A549 (cell line): Measurements from ENCODE around the gene UPF2. TPM values are rescaled to one million over a fixed set of nuclear protein-coding genes. Genes with fewer than 3 reads are reported as not detected.

Experiments used
- ATAC-seq, 2 experiments: fragments of 200-7000 bp in 1 of 2; fragments of >200 bp in 1 of 2; cut with Nextera tagmentation in 1 of 2; cut with Tn5 transposase in 1 of 2; 3 replicates each; pipeline versions ENCODE4 v1.8.0 to v1.9.1; 2018 to 2020; ENCODE audit warnings: mild to moderate bottlenecking in 1 of 2, moderate library complexity in 1 of 2
- CTCF ChIA-PET: fragments of 300-600 bp; sonication (Branson Sonifier 250); formaldehyde crosslinking; extraction: SDS; loops from one replicate; lab custom pipeline; 2021; ENCODE audit warnings: antibody characterized with exemption, inconsistent platforms; lab: Yijun Ruan, JAX
- POLR2A ChIA-PET: fragments of 350-600 bp; formaldehyde crosslinking; extraction: SDS; loops from one replicate; lab custom pipeline; 2021; ENCODE audit warnings: antibody characterized with exemption, inconsistent platforms; lab: Yijun Ruan, JAX
- DNase-seq, 2 experiments: peaks; one replicate each; pipeline versions ENCODE4 v3.0.0 to v3.0.0-alpha.2; 2011 to 2016; ENCODE audit warnings: low read depth in 1 of 2, low spot score in 1 of 2
- FAIRE-seq: peaks from 2 replicates; lab custom pipeline; 2011; peaks lifted over from hg19 to GRCh38; lab: Jason Lieb, UNC
- H3K27ac ChIP-seq, 2 experiments: fragments of >200 bp; sonication (Bioruptor Twin); formaldehyde crosslinking; 3 replicates each; pipeline ENCODE4 v1.5.1; 2016 to 2017
- H3K4me1 ChIP-seq: fragments of >200 bp; sonication (Bioruptor Twin); formaldehyde crosslinking; 3 replicates; pipeline ENCODE4 v1.6.1; 2016
- H3K4me2 ChIP-seq: fragments of >200 bp; sonication (Bioruptor Twin); formaldehyde crosslinking; 3 replicates; pipeline ENCODE4 v1.6.1; 2016
- H3K4me3 ChIP-seq: fragments of >200 bp; sonication (Bioruptor Twin); formaldehyde crosslinking; 3 replicates; pipeline ENCODE4 v1.5.1; 2016
- H3K9me3 ChIP-seq: fragments of >200 bp; sonication (Bioruptor Twin); formaldehyde crosslinking; 3 replicates; pipeline ENCODE4 v1.6.1; 2016
- CEBPB ChIP-seq, 2 experiments: fragments of >200 bp in 1 of 2; sonication (Bioruptor Twin) in 1 of 2; formaldehyde crosslinking in 1 of 2; IDR thresholded peaks; 2 replicates each; pipeline ENCODE4 v1.6.1; 2012 to 2016
- CTCF ChIP-seq: fragments of >200 bp; sonication (Bioruptor Twin); formaldehyde crosslinking; IDR thresholded peaks from 3 replicates; pipeline ENCODE4 v1.5.1; 2016
- EHMT2 ChIP-seq: fragments of 200-600 bp; sonication (generic); IDR thresholded peaks from 2 replicates; pipeline ENCODE4 v1.6.1; 2016; ENCODE audit warnings: antibody characterized with exemption, low read depth, mild to moderate bottlenecking, moderate library complexity
- EP300 ChIP-seq, 2 experiments: fragments of >200 bp; sonication (Bioruptor Twin); formaldehyde crosslinking; IDR thresholded peaks; 2 replicates in 1 of 2; 3 replicates in 1 of 2; pipeline ENCODE4 v1.6.1; 2016 to 2017
- FOSB ChIP-seq: fragments of 250-450 bp; sonication (Bioruptor Pico); IDR thresholded peaks from 2 replicates; pipeline ENCODE4 v1.5.0; 2020; ENCODE audit warnings: mild to moderate bottlenecking, moderate library complexity
- FOSL2 ChIP-seq, 2 experiments: fragments of 450-650 bp in 1 of 2; fragments of >200 bp in 1 of 2; sonication (Bioruptor Twin) in 1 of 2; formaldehyde crosslinking; IDR thresholded peaks; 2 replicates each; pipeline versions ENCODE4 v1.5.0 to v1.6.1; 2016 to 2020; ENCODE audit warnings: mild to moderate bottlenecking in 1 of 2, moderate library complexity in 1 of 2
- GATA3 ChIP-seq: IDR thresholded peaks from 2 replicates; pipeline ENCODE4 v1.6.1; 2012; ENCODE audit warnings: borderline replicate concordance
- HDAC2 ChIP-seq: fragments of 200-600 bp; sonication (generic); IDR thresholded peaks from 2 replicates; pipeline ENCODE4 v1.6.1; 2016
- HOXB13 ChIP-seq: fragments of 250-450 bp; sonication (Bioruptor Pico); IDR thresholded peaks from 2 replicates; pipeline ENCODE4 v1.5.0; 2020; ENCODE audit warnings: low read depth, mild to moderate bottlenecking, moderate library complexity
- KDM5A ChIP-seq: fragments of 200-600 bp; sonication (generic); IDR thresholded peaks from 2 replicates; pipeline ENCODE4 v1.6.1; 2016; ENCODE audit warnings: antibody characterized with exemption, mild to moderate bottlenecking
- MAX ChIP-seq: IDR thresholded peaks from 2 replicates; pipeline ENCODE4 v1.6.1; 2012
- MAZ ChIP-seq: fragments of 150-350 bp; IDR thresholded peaks from 2 replicates; pipeline ENCODE4 v1.6.1; 2014; ENCODE audit warnings: antibody characterized with exemption, low read depth, low read length, borderline replicate concordance
- POLR2A ChIP-seq: IDR thresholded peaks from 2 replicates; pipeline ENCODE4 v1.6.1; 2012; ENCODE audit warnings: mild to moderate bottlenecking, low read length
- POLR2AphosphoS2 ChIP-seq: conservative IDR thresholded peaks from 2 replicates; pipeline ENCODE4 v1.6.1; 2012; ENCODE audit warnings: low read length, improper control_type of control experiment, inconsistent platforms
- RAD21 ChIP-seq, 2 experiments: fragments of >200 bp in 1 of 2; sonication (Bioruptor Twin) in 1 of 2; formaldehyde crosslinking in 1 of 2; IDR thresholded peaks in 1 of 2; conservative IDR thresholded peaks in 1 of 2; 2 replicates in 1 of 2; 3 replicates in 1 of 2; pipeline ENCODE4 v1.6.1; 2012 to 2018; ENCODE audit warnings: inconsistent platforms in 1 of 2
- RNF2 ChIP-seq: fragments of 200-600 bp; sonication (generic); IDR thresholded peaks from 2 replicates; pipeline ENCODE4 v1.6.1; 2016; ENCODE audit warnings: low read depth, mild to moderate bottlenecking, antibody characterized with exemption, moderate library complexity, borderline replicate concordance
- SMC3 ChIP-seq: fragments of >200 bp; sonication (Bioruptor Twin); formaldehyde crosslinking; IDR thresholded peaks from 3 replicates; pipeline ENCODE4 v1.6.1; 2018; ENCODE audit warnings: inconsistent platforms
- SREBF2 ChIP-seq: fragments of 450-650 bp; IDR thresholded peaks from 2 replicates; pipeline ENCODE4 v1.6.1; 2014; ENCODE audit warnings: mild to moderate bottlenecking, moderate library complexity
- TFCP2L1 ChIP-seq: fragments of 250-450 bp; sonication (Bioruptor Pico); IDR thresholded peaks from 2 replicates; pipeline ENCODE4 v1.5.0; 2021; ENCODE audit warnings: mild to moderate bottlenecking
- ZC3H11A ChIP-seq: fragments of 450-650 bp; IDR thresholded peaks from 2 replicates; pipeline ENCODE4 v1.6.1; 2014; ENCODE audit warnings: antibody characterized with exemption, mild to moderate bottlenecking
- ZFP36 ChIP-seq: fragments of 450-650 bp; IDR thresholded peaks from 2 replicates; pipeline ENCODE4 v1.6.1; 2014; ENCODE audit warnings: borderline replicate concordance; ENCODE audit not compliant: partially characterized antibody
- WGBS: methylation state at CpG from one replicate; pipeline ENCODE4 v1.1.6; 2017; ENCODE audit errors: missing lambda C conversion rate; 5-methylcytosine and 5-hydroxymethylcytosine counted together
- polyA plus RNA-seq, 4 experiments: library from polyadenylated mRNA; depleted of rRNA in 3 of 4; stranded (reverse); fragments of >200 nt; fragmentation: RNase III in 1 of 4; extraction: RNeasy Plus Mini Kit Qiagen cat#74134 plus additional on column Dnase treatment in 1 of 4; gene quantifications; 2 replicates in 3 of 4; 3 replicates in 1 of 4; pipeline ENCODE4 v1.2.3, GENCODE V29; 2011 to 2017
- TF ChIP-seq, protein P1 (sequence below): fragments of 150-350 bp; IDR thresholded peaks from 2 replicates; pipeline ENCODE4 v1.6.1; 2014; ENCODE audit warnings: low read depth, mild to moderate bottlenecking, low read length
- TF ChIP-seq, protein P2 (sequence below): fragments of 250-450 bp; sonication (Bioruptor Pico); IDR thresholded peaks from 2 replicates; pipeline ENCODE4 v1.5.0; 2020; ENCODE audit warnings: low read depth, mild to moderate bottlenecking, moderate library complexity
- TF ChIP-seq, protein P3 (sequence below): fragments of 250-450 bp; sonication (Bioruptor Pico); IDR thresholded peaks from 2 replicates; pipeline ENCODE4 v1.5.0; 2021; ENCODE audit warnings: mild to moderate bottlenecking, moderate library complexity, borderline replicate concordance
- TF ChIP-seq, protein P4 (sequence below): fragments of 450-650 bp; IDR thresholded peaks from 2 replicates; pipeline ENCODE4 v1.6.1; 2014; ENCODE audit warnings: antibody characterized with exemption

UPF2 gene
- polyA plus RNA-seq, 2 of the 4 experiments (the other 2 are of a cell fraction): 16.5 to 21.6 TPM

DNA sequence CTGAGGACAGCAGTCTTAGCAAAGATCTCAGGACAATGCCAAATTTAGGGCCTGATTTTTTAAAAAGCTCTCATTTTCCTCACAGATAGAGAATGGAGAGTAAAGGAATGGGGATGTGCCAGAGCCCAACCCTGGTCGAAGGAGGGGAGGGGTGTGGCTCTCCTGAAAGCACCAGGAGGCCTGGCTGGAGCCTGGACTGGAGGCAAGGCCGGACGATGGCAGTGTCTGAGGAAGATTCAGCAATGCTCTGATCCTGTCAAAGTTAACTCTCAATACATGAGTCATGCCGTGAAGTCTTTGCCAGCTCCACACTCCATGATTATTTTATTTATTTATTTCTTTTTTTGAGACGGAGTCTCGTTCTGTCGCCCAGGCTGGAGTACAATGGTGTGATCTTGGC is 108.3 kb downstream of the UPF2 start:
- no peak overlapping the region for H3K4me2 ChIP-seq
- CTCF ChIA-PET: interaction anchor here (0.6 to 1.3 kb wide), 3 partner anchors 27 to 140 kb away, joined by 3 to 4 read pairs (median 3); no protein-coding TSS in a partner anchor
- POLR2A ChIA-PET: no interaction called here
- no peak overlapping the region for H3K4me3 ChIP-seq
- no peak overlapping the region for H3K27ac ChIP-seq
- no peaks in the 10 kb centered on the region for H3K9me3 ChIP-seq
- 84% methylated on average over 7 of the region's 7 CpGs for WGBS
- DNase-seq (no peak), ATAC-seq (peak; percentile 34 to 56; a peak in 2 of 6 replicates), FAIRE-seq (no peak)
- H3K4me1 ChIP-seq: no peaks in the 10 kb centered on the region; the same call in 2 of the 3 replicates
- TF ChIP-seq POLR2A (no peak), EP300 (IDR thresholded peaks at IDR 0.05) (no peak), MAX (no peak), RNF2 (no peak), SMC3 (no peak), GATA3 (no peak), EHMT2 (no peak)
- TF ChIP-seq, protein P1, sequence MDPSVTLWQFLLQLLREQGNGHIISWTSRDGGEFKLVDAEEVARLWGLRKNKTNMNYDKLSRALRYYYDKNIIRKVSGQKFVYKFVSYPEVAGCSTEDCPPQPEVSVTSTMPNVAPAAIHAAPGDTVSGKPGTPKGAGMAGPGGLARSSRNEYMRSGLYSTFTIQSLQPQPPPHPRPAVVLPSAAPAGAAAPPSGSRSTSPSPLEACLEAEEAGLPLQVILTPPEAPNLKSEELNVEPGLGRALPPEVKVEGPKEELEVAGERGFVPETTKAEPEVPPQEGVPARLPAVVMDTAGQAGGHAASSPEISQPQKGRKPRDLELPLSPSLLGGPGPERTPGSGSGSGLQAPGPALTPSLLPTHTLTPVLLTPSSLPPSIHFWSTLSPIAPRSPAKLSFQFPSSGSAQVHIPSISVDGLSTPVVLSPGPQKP: no peak

- ChIA-PET POLR2A (no interaction called here), CTCF (interaction anchor here (0.6 to 1.3 kb wide), 3 partner anchors 27 to 140 kb away, joined by 3 to 4 read pairs (median 3); no protein-coding TSS in a partner anchor)
- DNase-seq (no peak), ATAC-seq (no peak), FAIRE-seq (no peak)
- Histone ChIP-seq H3K9me3 (no peaks in the 10 kb centered on the region), H3K4me3 (no peak overlapping the region), H3K4me1 (no peaks in the 10 kb centered on the region; the same call in 2 of the 3 replicates), H3K27ac (no peak overlapping the region), H3K4me2 (no peak overlapping the region)
- TF ChIP-seq CEBPB (IDR thresholded peaks at IDR 0.05): no peak
- TF ChIP-seq RAD21 (conservative IDR thresholded peaks at IDR 0.05 in 1 of 2, IDR thresholded peaks at IDR 0.05 in 1 of 2): no peak
- TF ChIP-seq, protein P2, sequence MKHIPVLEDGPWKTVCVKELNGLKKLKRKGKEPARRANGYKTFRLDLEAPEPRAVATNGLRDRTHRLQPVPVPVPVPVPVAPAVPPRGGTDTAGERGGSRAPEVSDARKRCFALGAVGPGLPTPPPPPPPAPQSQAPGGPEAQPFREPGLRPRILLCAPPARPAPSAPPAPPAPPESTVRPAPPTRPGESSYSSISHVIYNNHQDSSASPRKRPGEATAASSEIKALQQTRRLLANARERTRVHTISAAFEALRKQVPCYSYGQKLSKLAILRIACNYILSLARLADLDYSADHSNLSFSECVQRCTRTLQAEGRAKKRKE: no peak
- TF ChIP-seq HOXB13 (CRISPR knock-in tag): no peak
- no peak for TF ChIP-seq SREBF2
- no peak for TF ChIP-seq HDAC2
- TF ChIP-seq TFCP2L1 (CRISPR knock-in tag): no peak
- TF ChIP-seq CTCF: no peak
- WGBS: 71% methylated on average over 3 of the region's 3 CpGs
Observed at GRCh38 chr10:11933577-11934223, 108.9 kb downstream of the UPF2 start.

- Histone ChIP-seq H3K9me3 (no peaks in the 10 kb centered on the region), H3K4me3 (no peak overlapping the region), H3K27ac (no peak overlapping the region), H3K4me1 (no peaks in the 10 kb centered on the region; the same call in 2 of the 3 replicates), H3K4me2 (no peak overlapping the region)
- no peak for ATAC-seq
- WGBS: 93% methylated on average over 4 of the region's 4 CpGs
- ChIA-PET CTCF (interaction anchor here (2.5 kb wide), 1 partner anchor 55 kb away, joined by 7 read pairs; no protein-coding TSS in a partner anchor), POLR2A (no interaction called here)
- FAIRE-seq: no peak
- no peak for DNase-seq
- TF ChIP-seq KDM5A (no peak), FOSL2 (IDR thresholded peaks at IDR 0.05) (no peak), FOSL2 (CRISPR knock-in tag; IDR thresholded peaks at IDR 0.05) (no peak), ZFP36 (no peak), FOSB (CRISPR knock-in tag) (no peak), POLR2AphosphoS2 (no peak), TFCP2L1 (CRISPR knock-in tag) (no peak), RNF2 (no peak), ZC3H11A (no peak), MAZ (no peak)
- TF ChIP-seq, protein P1: no peak
- TF ChIP-seq, protein P3, sequence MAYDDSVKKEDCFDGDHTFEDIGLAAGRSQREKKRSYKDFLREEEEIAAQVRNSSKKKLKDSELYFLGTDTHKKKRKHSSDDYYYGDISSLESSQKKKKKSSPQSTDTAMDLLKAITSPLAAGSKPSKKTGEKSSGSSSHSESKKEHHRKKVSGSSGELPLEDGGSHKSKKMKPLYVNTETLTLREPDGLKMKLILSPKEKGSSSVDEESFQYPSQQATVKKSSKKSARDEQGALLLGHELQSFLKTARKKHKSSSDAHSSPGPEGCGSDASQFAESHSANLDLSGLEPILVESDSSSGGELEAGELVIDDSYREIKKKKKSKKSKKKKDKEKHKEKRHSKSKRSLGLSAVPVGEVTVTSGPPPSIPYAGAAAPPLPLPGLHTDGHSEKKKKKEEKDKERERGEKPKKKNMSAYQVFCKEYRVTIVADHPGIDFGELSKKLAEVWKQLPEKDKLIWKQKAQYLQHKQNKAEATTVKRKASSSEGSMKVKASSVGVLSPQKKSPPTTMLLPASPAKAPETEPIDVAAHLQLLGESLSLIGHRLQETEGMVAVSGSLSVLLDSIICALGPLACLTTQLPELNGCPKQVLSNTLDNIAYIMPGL (CRISPR knock-in tag): no peak
- TF ChIP-seq, protein P4, sequence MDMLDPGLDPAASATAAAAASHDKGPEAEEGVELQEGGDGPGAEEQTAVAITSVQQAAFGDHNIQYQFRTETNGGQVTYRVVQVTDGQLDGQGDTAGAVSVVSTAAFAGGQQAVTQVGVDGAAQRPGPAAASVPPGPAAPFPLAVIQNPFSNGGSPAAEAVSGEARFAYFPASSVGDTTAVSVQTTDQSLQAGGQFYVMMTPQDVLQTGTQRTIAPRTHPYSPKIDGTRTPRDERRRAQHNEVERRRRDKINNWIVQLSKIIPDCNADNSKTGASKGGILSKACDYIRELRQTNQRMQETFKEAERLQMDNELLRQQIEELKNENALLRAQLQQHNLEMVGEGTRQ: no peak
Observed at GRCh38 chr10:11931038-11931437, 111.6 kb downstream of the UPF2 start.
